HepG2 (cell line): ENCODE data around the gene LTB4R. TPM values are rescaled to one million over a fixed set of nuclear protein-coding genes. Genes with fewer than 3 reads are reported as not detected.

ENCODE experiments used
- ATAC-seq: fragments of 200-7000 bp; cut with Tn5 transposase; 3 replicates; pipeline ENCODE4 v1.9.1; 2020; ENCODE audit warnings: mild to moderate bottlenecking, moderate library complexity
- BruUV-seq: library from RNA; stranded (reverse); fragments of 400-500 nt; replicated peaks from 2 replicates; lab custom pipeline; 2021; lab: Mats Ljungman, UMichigan
- CTCF ChIA-PET: fragments of 300-600 bp; formaldehyde crosslinking; extraction: SDS; loops from one replicate; lab custom pipeline; 2021; ENCODE audit warnings: low total read pairs, inconsistent platforms, low intra/inter-chr PET ratio; lab: Yijun Ruan, JAX
- POLR2A ChIA-PET: fragments of 350-600 bp; sonication (Branson Sonifier 250); formaldehyde crosslinking; loops from one replicate; lab custom pipeline; 2020; ENCODE audit warnings: antibody characterized with exemption, inconsistent platforms; lab: Yijun Ruan, JAX
- DNase-seq: peaks from one replicate; pipeline ENCODE4 v3.0.0-alpha.2; 2015; ENCODE audit warnings: low spot score
- FAIRE-seq: peaks from 3 replicates; lab custom pipeline; 2011; peaks lifted over from hg19 to GRCh38; lab: Jason Lieb, UNC
- H2AFZ ChIP-seq: one replicate; pipeline ENCODE4 v1.6.1; 2011; ENCODE audit warnings: low read length, inconsistent platforms
- H3K27ac ChIP-seq: fragments of 300-600 bp; 3 replicates; pipeline ENCODE4 v1.8.0; 2011; ENCODE audit warnings: mixed run types, mild to moderate bottlenecking, mixed read lengths, low read length, inconsistent platforms; ENCODE audit not compliant: insufficient read depth; ENCODE audit errors: extremely low read length
- H3K27me3 ChIP-seq, 2 experiments: fragments of 200-600 bp in 1 of 2; 2 replicates in 1 of 2; 3 replicates in 1 of 2; pipeline versions ENCODE4 v1.6.0 to v1.8.0; 2011; ENCODE audit warnings: low read length in 2 of 2, mild to moderate bottlenecking in 2 of 2, moderate library complexity in 2 of 2, inconsistent platforms in 1 of 2; ENCODE audit not compliant: insufficient read depth in 2 of 2, control insufficient read depth in 1 of 2
- H3K36me3 ChIP-seq, 2 experiments: fragments of 200-600 bp in 1 of 2; replicated peaks in 1 of 2; 2 replicates in 1 of 2; 3 replicates in 1 of 2; pipeline versions ENCODE4 v1.5.1 to v1.8.0; 2011; ENCODE audit warnings: low read length in 2 of 2, inconsistent platforms in 1 of 2; ENCODE audit not compliant: insufficient read depth in 2 of 2, control insufficient read depth in 1 of 2
- H3K4me1 ChIP-seq: 2 replicates; pipeline ENCODE4 v1.5.1; 2012; ENCODE audit warnings: low read length, inconsistent platforms; ENCODE audit not compliant: insufficient read depth
- H3K4me2 ChIP-seq: 2 replicates; pipeline ENCODE4 v1.6.0; 2011; ENCODE audit warnings: low read depth, low read length, inconsistent platforms
- H3K4me3 ChIP-seq, 3 experiments: fragments of 200-600 bp in 1 of 3; sonication (generic), shearing (Covaris generic) in 1 of 3; replicated peaks in 1 of 3; 2 replicates each; pipeline ENCODE4 v1.5.1; 2011 to 2016; ENCODE audit warnings: low read length in 3 of 3, inconsistent platforms in 2 of 3, low read depth in 2 of 3, mild to moderate bottlenecking in 2 of 3, control low read depth in 1 of 3, mixed read lengths in 1 of 3; ENCODE audit not compliant: insufficient read depth in 1 of 3
- H3K79me2 ChIP-seq: one replicate; pipeline ENCODE4 v1.6.1; 2011; ENCODE audit warnings: low read length, inconsistent platforms; ENCODE audit not compliant: insufficient read depth
- H3K9ac ChIP-seq: 2 replicates; pipeline ENCODE4 v1.6.0; 2011; ENCODE audit warnings: mild to moderate bottlenecking, low read depth, low read length, inconsistent platforms; ENCODE audit not compliant: insufficient read depth
- H3K9me3 ChIP-seq: 2 replicates; pipeline ENCODE4 v1.5.1; 2012; ENCODE audit warnings: mild to moderate bottlenecking, low read length
- H4K20me1 ChIP-seq: 2 replicates; pipeline ENCODE4 v1.6.0; 2011; ENCODE audit warnings: inconsistent platforms, mild to moderate bottlenecking, low read length, moderate library complexity; ENCODE audit not compliant: insufficient read depth
- GFI1 ChIP-seq: sonication (generic); formaldehyde crosslinking; IDR thresholded peaks from 2 replicates; pipeline ENCODE4 v1.5.0; 2020; ENCODE audit warnings: missing genetic modification reagents, mild to moderate bottlenecking, borderline replicate concordance
- HCFC1 ChIP-seq: fragments of 150-350 bp; IDR thresholded peaks from 2 replicates; pipeline ENCODE4 v1.6.1; 2014; ENCODE audit warnings: low read depth, low read length
- HIVEP1 ChIP-seq: sonication (generic); formaldehyde crosslinking; IDR thresholded peaks from 2 replicates; pipeline ENCODE4 v1.4.0; 2020; ENCODE audit warnings: mild to moderate bottlenecking, missing genetic modification reagents
- HOXA3 ChIP-seq: sonication (generic); formaldehyde crosslinking; IDR thresholded peaks from 2 replicates; pipeline ENCODE4 v1.5.0; 2020; ENCODE audit warnings: missing genetic modification reagents
- KDM5A ChIP-seq: fragments of 200-600 bp; sonication (generic); IDR thresholded peaks from 2 replicates; pipeline ENCODE4 v1.7.0; 2018; ENCODE audit warnings: antibody characterized with exemption, mild to moderate bottlenecking, low read length, borderline replicate concordance
- POLR2AphosphoS2 ChIP-seq: IDR thresholded peaks from 2 replicates; pipeline ENCODE4 v1.6.1; 2011; ENCODE audit warnings: low read depth, low read length, improper control_type of control experiment
- POLR2AphosphoS5 ChIP-seq: IDR thresholded peaks from 2 replicates; pipeline ENCODE4 v1.6.1; 2012; ENCODE audit warnings: low read depth, low read length
- POLR2G ChIP-seq: fragments of 200-400 bp; formaldehyde crosslinking; IDR thresholded peaks from 2 replicates; pipeline ENCODE4 v1.6.1; 2018; ENCODE audit warnings: mild to moderate bottlenecking, low read depth, low read length, moderate library complexity
- RBM22 ChIP-seq: fragments of 200-400 bp; formaldehyde crosslinking; optimal IDR thresholded peaks from 2 replicates; pipeline ENCODE3; 2017; ENCODE audit warnings: mild to moderate bottlenecking, low read length, moderate library complexity
- REL ChIP-seq: sonication (generic); formaldehyde crosslinking; conservative IDR thresholded peaks from 2 replicates; pipeline ENCODE4 v1.8.0; 2022; ENCODE audit warnings: mild to moderate bottlenecking, missing genetic modification reagents, moderate library complexity
- YEATS2 ChIP-seq: sonication (generic); formaldehyde crosslinking; IDR thresholded peaks from 2 replicates; pipeline ENCODE4 v1.4.0; 2020; ENCODE audit warnings: missing genetic modification reagents, borderline replicate concordance
- ZNF224 ChIP-seq: sonication (generic); formaldehyde crosslinking; IDR thresholded peaks from 2 replicates; pipeline ENCODE4 v1.5.0; 2020; ENCODE audit warnings: mild to moderate bottlenecking, missing genetic modification reagents
- ZNF616 ChIP-seq: sonication (generic); formaldehyde crosslinking; IDR thresholded peaks from 2 replicates; pipeline ENCODE4 v1.5.0; 2020; ENCODE audit warnings: low read depth, mild to moderate bottlenecking, missing genetic modification reagents
- WGBS: methylation state at CpG from one replicate; pipeline ENCODE4 v1.1.6; 2017; ENCODE audit warnings: low lambda C conversion rate; 5-methylcytosine and 5-hydroxymethylcytosine counted together
- in situ Hi-C: cut with HindIII; loops from 2 replicates; pipeline ENCODE4 v1.10.0; 2017; ENCODE audit warnings: low pct_unique_long_range_greater_than_20kb; ENCODE audit not compliant: extremely low pct_ligation_motif_present
- intact Hi-C: fragments of 100-400 bp; cut with micrococcal nuclease; formaldehyde crosslinking; loops from one replicate; pipeline ENCODE4 v1.10.0; 2022; ENCODE audit not compliant: unreplicated experiment
- polyA plus RNA-seq, 8 experiments: library from polyadenylated mRNA; depleted of rRNA in 3 of 8; stranded (reverse) in 7 of 8; unstranded in 1 of 8; fragments of >200 nt; fragmentation: Illumina TruSeq in 4 of 8; extraction: Trizol in 4 of 8; gene quantifications; 2 replicates each; pipeline versions ENCODE4 v1.2.1 to v1.2.3, GENCODE V29; 2011 to 2016; ENCODE audit warnings: low read depth in 4 of 8, missing spikeins in 1 of 8, mixed read lengths in 1 of 8; ENCODE audit not compliant: insufficient read depth in 1 of 8
- total RNA-seq, 5 experiments: library from RNA; depleted of rRNA; stranded (reverse); fragments of >200 nt; fragmentation: Illumina TruSeq; extraction: Trizol; gene quantifications; 2 replicates each; pipeline ENCODE4 v1.2.3, GENCODE V29; 2016; ENCODE audit warnings: low read depth in 1 of 5
- TF ChIP-seq, protein P1 (sequence below): sonication (generic); formaldehyde crosslinking; IDR thresholded peaks from 2 replicates; pipeline ENCODE4 v1.4.0; 2020; ENCODE audit warnings: missing genetic modification reagents, low read depth, mild to moderate bottlenecking, borderline replicate concordance
- TF ChIP-seq, protein P2 (sequence below): sonication (generic); formaldehyde crosslinking; IDR thresholded peaks from 2 replicates; pipeline ENCODE4 v1.4.0; 2020; ENCODE audit warnings: missing genetic modification reagents

LTB4R gene
- total and polyA plus RNA-seq, 2 of the 13 experiments (the other 11 are each of a cell fraction or from before 2014, with no cell fraction given): 3.2 to 8.2 TPM

DNA sequence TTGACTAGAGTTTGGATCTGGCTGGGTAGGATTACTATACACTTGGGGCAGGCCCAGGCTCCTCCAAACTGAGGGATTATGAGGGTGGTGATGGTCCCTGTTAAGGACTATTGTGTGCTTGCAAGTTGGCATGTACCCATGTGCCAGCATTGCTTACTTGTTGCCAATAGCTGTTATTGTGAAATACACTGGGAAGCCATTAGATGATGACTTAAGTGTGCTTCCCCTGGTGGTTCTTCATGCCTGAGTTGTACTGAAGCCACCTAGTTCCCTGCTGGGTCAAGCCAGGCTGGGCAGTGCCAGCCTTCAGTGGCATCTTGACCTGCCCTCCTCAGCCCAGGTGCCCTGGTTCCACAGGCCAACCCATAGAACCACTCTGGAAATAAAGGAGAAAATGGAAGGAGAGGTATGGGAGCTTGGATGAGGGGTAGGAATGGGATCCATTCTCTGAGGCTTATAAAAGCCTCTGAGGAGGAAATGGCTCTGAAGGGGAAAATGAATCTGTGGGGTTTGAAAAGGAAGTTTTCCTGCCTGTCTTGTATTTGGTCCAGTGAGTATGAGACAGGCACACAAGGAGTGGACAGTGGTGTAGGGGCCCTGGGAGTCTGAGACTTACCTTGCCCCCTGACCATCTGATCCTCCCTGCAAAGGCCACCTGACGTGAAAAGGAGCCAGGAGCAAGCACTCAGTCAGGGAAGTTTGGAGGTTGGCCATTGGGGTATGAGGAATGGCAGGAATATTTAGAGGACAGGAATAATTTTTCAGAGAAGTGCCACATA is 724 bp downstream of the LTB4R start (continued):
- TF ChIP-seq HCFC1: peak; percentile 13; the same call in 1 of the 2 replicates
- TF ChIP-seq, protein P1, sequence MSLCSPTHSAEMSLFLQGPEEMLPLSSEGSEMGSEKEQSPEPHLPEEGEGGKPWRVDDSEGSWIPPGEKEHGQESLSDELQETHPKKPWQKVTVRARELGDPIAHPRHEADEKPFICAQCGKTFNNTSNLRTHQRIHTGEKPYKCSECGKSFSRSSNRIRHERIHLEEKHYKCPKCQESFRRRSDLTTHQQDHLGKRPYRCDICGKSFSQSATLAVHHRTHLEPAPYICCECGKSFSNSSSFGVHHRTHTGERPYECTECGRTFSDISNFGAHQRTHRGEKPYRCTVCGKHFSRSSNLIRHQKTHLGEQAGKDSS (CRISPR knock-in tag): no peak
- TF ChIP-seq REL (CRISPR knock-in tag): no peak
- TF ChIP-seq ZNF616 (CRISPR knock-in tag): no peak
- no peak for TF ChIP-seq GFI1
- TF ChIP-seq POLR2G: peak; percentile 34; the same call in 1 of the 2 replicates
- no peak for TF ChIP-seq ZNF224 (CRISPR knock-in tag)
- TF ChIP-seq, all 625 proteins: peak for 8

DNA sequence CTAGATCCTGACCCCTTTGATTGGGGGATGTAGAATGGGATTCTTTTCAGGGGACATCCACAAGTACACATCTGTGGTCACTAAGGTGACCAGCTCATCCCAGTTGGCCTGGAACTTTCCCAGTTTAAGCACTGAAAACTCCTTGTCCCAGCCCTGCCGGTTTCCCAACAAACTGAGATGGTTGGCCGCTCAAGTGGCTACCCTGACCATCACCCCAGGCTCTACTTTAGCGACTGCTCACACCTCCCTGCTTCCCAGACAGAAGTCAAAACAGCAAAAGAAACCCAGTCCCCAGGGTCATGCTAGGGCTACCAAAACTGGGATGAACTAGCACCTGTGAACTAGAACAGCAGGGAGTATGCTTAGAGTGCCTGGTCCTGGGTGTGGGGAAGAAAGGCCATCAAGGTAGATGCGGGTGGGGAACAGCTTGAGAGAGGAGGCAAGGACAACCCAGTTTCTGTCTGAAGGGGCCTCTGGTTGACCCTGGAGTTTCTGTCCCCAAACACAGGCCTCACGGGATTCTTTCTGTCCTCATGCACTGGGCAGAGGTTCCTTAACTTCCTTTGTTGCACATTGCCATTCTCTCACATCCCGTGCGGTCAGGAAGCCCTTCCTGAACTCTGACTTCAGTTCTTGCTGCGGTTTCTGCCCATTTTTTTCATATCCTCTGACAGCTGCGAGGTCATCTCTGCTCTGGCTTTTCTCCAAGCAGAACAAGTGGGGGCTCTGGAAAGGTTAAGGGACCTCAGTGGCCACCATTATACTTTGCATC is 1.6 kb downstream of the LTB4R start:
- ATAC-seq (no peak), FAIRE-seq (no peak)
- Histone ChIP-seq H3K36me3 (0 out of 5 replicates have a peak, but pooled peaks cover 0 to 1% of the 10 kb centered on the region in 2 experiments), H2AFZ (no peak overlapping the region), H3K4me1 (peaks cover 60% of the 10 kb centered on the region), H3K4me2 (no peak overlapping the region), H3K79me2 (no peaks in the 10 kb centered on the region), H3K4me3 (no peak overlapping the region), H3K27me3 (peaks cover 0 to 13% of the 10 kb centered on the region in 2 experiments; a peak in 2 of 5 replicates), H3K27ac (no peak overlapping the region)
- no TSS peak for BruUV-seq
- POLR2A ChIA-PET: interaction anchor here (1.4 to 24.7 kb wide), 4 partner anchors 14 to 72 kb away, joined by 3 to 850 read pairs (median 112); partner anchors contain the start of genes DHRS1, GMPR2, NEDD8 and NOP9
- intact Hi-C loops: no loop called here
- TF ChIP-seq KDM5A: no peak
- TF ChIP-seq, protein P2, sequence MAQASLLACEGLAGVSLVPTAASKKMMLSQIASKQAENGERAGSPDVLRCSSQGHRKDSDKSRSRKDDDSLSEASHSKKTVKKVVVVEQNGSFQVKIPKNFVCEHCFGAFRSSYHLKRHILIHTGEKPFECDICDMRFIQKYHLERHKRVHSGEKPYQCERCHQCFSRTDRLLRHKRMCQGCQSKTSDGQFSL (CRISPR knock-in tag): no peak
- TF ChIP-seq RBM22: peak; percentile 83
- TF ChIP-seq POLR2AphosphoS5: peak; percentile 57
- TF ChIP-seq HIVEP1 (CRISPR knock-in tag): peak; percentile 68; the same call in 1 of the 2 replicates
- TF ChIP-seq POLR2AphosphoS2: peak; percentile 63; the same call in 1 of the 2 replicates
- 0 out of 2 replicates have a peak, but pooled peaks have one; percentile 4 for TF ChIP-seq HOXA3 (CRISPR knock-in tag)
- TF ChIP-seq YEATS2 (CRISPR knock-in tag): 0 out of 2 replicates have a peak, but pooled peaks have one; percentile 31
- TF ChIP-seq, all 625 proteins: peak for 6
- Histone ChIP-seq H4K20me1 (no peaks in the 10 kb centered on the region), H3K9ac (no peak overlapping the region), H3K9me3 (no peaks in the 10 kb centered on the region)
- DNase-seq: no peak
- CTCF ChIA-PET: interaction anchor here (0.6 kb wide), 1 partner anchor 19 kb away, joined by 3 read pairs; no protein-coding TSS in a partner anchor
- in situ Hi-C loops: no loop called here
- WGBS: 87% methylated on average over 9 of the region's 9 CpGs
